HG03025 (cell line): Measurements from ENCODE around the gene COBLL1.
"Not testable (repeated sequence)": the region's sequence is repeated elsewhere in the genome, so short reads cannot be mapped to it uniquely, and the experiment has no call there.

Source experiments
- ATAC-seq: cut with Tn5 transposase; IDR thresholded peaks from one replicate; pipeline ENCODE4 v1.9.1; 2021; ENCODE audit warnings: mild to moderate bottlenecking, moderate library complexity; ENCODE audit not compliant: unreplicated experiment, low FRiP score

Gene COBLL1

GRCh38 chr2:164719996-164720941 is 121.4 kb downstream of the COBLL1 start:
- ATAC-seq = no peak

GRCh38 chr2:164717000-164717803 is 124.4 kb downstream of the COBLL1 start:
- ATAC-seq = no peak

- no peak for ATAC-seq
These were observed 127.2 kb downstream of the COBLL1 start for GRCh38 chr2:164714471-164714870.

GRCh38 chr2:164711766-164712138 is 129.9 kb downstream of the COBLL1 start:
- ATAC-seq = no peak

GRCh38 chr2:164710837-164711765 is 130.5 kb downstream of the COBLL1 start:
- ATAC-seq = no peak

GRCh38 chr2:164710252-164710836 is 131.3 kb downstream of the COBLL1 start:
- ATAC-seq = not testable (repeated sequence)

- no peak for ATAC-seq
These were observed 135.1 kb downstream of the COBLL1 start for GRCh38 chr2:164706522-164706921.

GRCh38 chr2:164705412-164706167 is 136.0 kb downstream of the COBLL1 start:
- no peak for ATAC-seq

- ATAC-seq = no peak
These were observed 137.5 kb downstream of the COBLL1 start for GRCh38 chr2:164703915-164704706.

- ATAC-seq = no peak
These were observed 140.1 kb downstream of the COBLL1 start for GRCh38 chr2:164701565-164701964.

- ATAC-seq = no peak
These were observed 141.2 kb downstream of the COBLL1 start for GRCh38 chr2:164700390-164700789.

GRCh38 chr2:164697688-164698461 is 143.7 kb downstream of the COBLL1 start:
- ATAC-seq = no peak

GRCh38 chr2:164696634-164697033 is 145.0 kb downstream of the COBLL1 start:
- no peak for ATAC-seq

- ATAC-seq = no peak
These were observed 147.3 kb downstream of the COBLL1 start for GRCh38 chr2:164694275-164694695.

GRCh38 chr2:164693834-164694233 is 147.8 kb downstream of the COBLL1 start:
- no peak for ATAC-seq

- no peak for ATAC-seq
These were observed 148.2 kb downstream of the COBLL1 start for GRCh38 chr2:164693390-164693789.

- ATAC-seq = no peak
These were observed 148.7 kb downstream of the COBLL1 start for GRCh38 chr2:164692958-164693357.

GRCh38 chr2:164692114-164692513 is 149.5 kb downstream of the COBLL1 start:
- ATAC-seq = no peak
